Lower leg skin (tissue), 4 donors: ENCODE data around the gene GPR141. TPM values are rescaled to one million over a fixed set of nuclear protein-coding genes. Genes with fewer than 3 reads are reported as not detected.

Source experiments
- DNase-seq, 2 donors: peaks; one replicate each; pipeline ENCODE4 v3.0.0-alpha.2; 2019; ENCODE audit warnings: low spot score in 2 of 2
- H3K4me3 ChIP-seq: fragments of 200-600 bp; sonication (generic); 2 replicates; pipeline ENCODE4 v1.5.1; 2017; ENCODE audit warnings: mild to moderate bottlenecking, low read depth; ENCODE audit not compliant: poor library complexity, severe bottlenecking
- POLR2A ChIP-seq, 2 donors: fragments of 450-650 bp; IDR thresholded peaks; one replicate each; pipeline ENCODE4 v1.6.1; 2016 to 2017; ENCODE audit warnings: antibody characterized with exemption in 2 of 2, mild to moderate bottlenecking in 1 of 2, moderate library complexity in 1 of 2
- WGBS, 2 donors: methylation state at CpG; one replicate each; pipeline ENCODE4 v1.1.5; 2018; 5-methylcytosine and 5-hydroxymethylcytosine counted together
- intact Hi-C: fragments of 100-400 bp; cut with DNase I; formaldehyde crosslinking; loops from one replicate; pipeline ENCODE4 v1.15.0; 2023; ENCODE audit warnings: low total_unique reads
- total RNA-seq, 4 donors: library from RNA; depleted of rRNA; stranded (reverse); fragments of >200 nt; gene quantifications; one replicate each; pipeline ENCODE4 v1.1.0, GENCODE V29; 2016
- TF ChIP-seq, protein P1 (sequence below), 3 donors: fragments of 450-650 bp; IDR thresholded peaks; one replicate each; pipeline ENCODE4 v1.5.1; 2016; ENCODE audit warnings: antibody characterized with exemption in 3 of 3, mild to moderate bottlenecking in 3 of 3, moderate library complexity in 2 of 3

The GPR141 gene, protein sequence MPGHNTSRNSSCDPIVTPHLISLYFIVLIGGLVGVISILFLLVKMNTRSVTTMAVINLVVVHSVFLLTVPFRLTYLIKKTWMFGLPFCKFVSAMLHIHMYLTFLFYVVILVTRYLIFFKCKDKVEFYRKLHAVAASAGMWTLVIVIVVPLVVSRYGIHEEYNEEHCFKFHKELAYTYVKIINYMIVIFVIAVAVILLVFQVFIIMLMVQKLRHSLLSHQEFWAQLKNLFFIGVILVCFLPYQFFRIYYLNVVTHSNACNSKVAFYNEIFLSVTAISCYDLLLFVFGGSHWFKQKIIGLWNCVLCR
- total RNA-seq = 1 to 10 TPM in 1 of 4 donors, under 1 TPM in 2, not detected in 1; 0.39 to 1.6 (median 0.49) TPM

- intact Hi-C loops = no loop called here
- DNase-seq = no peak
- H3K4me3 ChIP-seq = no peak within 1 kb of the TSS
- TF ChIP-seq POLR2A (IDR thresholded peaks at IDR 0.05) = no peak
- TF ChIP-seq, protein P1, sequence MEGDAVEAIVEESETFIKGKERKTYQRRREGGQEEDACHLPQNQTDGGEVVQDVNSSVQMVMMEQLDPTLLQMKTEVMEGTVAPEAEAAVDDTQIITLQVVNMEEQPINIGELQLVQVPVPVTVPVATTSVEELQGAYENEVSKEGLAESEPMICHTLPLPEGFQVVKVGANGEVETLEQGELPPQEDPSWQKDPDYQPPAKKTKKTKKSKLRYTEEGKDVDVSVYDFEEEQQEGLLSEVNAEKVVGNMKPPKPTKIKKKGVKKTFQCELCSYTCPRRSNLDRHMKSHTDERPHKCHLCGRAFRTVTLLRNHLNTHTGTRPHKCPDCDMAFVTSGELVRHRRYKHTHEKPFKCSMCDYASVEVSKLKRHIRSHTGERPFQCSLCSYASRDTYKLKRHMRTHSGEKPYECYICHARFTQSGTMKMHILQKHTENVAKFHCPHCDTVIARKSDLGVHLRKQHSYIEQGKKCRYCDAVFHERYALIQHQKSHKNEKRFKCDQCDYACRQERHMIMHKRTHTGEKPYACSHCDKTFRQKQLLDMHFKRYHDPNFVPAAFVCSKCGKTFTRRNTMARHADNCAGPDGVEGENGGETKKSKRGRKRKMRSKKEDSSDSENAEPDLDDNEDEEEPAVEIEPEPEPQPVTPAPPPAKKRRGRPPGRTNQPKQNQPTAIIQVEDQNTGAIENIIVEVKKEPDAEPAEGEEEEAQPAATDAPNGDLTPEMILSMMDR (IDR thresholded peaks at IDR 0.05) = no peak
- 54 to 63% methylated on average over 2 of the region's 2 CpGs for WGBS, 2 donors
Measured at GRCh38 chr7:37683246-37684120, at the start of gene GPR141. TSS of gene GPR141 (plus strand) at chr7:37683766. CDS start at chr7:37740394, 56,628 bp downstream.

DNA sequence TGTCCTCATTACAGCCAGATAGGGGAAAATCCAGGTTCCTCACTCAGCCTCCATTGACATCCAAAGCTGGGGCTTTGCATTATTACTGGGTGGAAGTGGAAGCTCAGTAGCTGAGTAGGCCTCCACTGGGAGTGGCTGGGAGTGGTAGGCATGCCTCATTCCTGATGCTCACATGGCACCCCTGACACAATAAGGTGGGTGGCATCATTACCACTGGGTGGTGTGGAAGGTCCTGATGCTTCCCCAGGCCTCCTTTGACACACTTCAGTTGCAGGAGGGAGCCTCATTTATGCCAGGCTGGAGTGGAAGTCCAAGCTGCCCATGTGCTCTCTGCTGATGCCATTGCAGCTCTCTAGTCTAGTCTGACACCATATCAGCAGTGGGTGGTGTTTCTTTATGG, 48.2 kb upstream of the GPR141 start:
- TF ChIP-seq, protein P1 (IDR thresholded peaks at IDR 0.05) = no peak
- no peak for TF ChIP-seq POLR2A (IDR thresholded peaks at IDR 0.05)
- intact Hi-C loops = no loop called here
- no peak overlapping the region for H3K4me3 ChIP-seq
- no peak for DNase-seq

DNA sequence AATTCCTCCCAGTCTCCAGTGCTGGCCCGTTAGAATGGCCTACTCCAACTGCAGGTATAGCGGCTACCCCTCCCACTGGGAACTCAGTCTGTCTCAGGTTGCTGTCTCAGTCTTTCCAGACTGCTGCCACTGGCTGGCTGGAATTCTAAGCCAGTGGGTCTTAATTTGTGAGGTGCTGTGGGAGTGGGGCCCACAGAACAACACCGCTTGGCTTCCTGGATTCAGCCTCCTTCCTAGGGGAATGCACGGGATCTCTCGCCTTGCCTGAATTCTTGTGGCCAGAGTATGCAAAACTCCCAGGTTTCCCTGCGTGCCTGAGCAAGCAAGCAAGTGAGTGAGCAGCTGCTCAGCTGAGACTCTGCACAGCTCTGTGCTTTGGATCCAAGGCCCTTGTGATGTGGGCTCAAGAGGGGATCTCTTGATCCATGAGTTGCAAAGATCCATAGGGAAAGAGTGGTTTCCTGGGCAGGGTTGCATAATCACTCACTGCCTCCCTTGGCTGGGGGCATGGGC, 41.5 kb upstream of the GPR141 start:
- 64 to 73% methylated on average over 6 of the region's 6 CpGs for WGBS, 2 donors
- intact Hi-C loops = no loop called here
- no peak for DNase-seq
- TF ChIP-seq POLR2A (IDR thresholded peaks at IDR 0.05) = no peak
- TF ChIP-seq, protein P1 (IDR thresholded peaks at IDR 0.05) = no peak
- H3K4me3 ChIP-seq = no peak overlapping the region

DNA sequence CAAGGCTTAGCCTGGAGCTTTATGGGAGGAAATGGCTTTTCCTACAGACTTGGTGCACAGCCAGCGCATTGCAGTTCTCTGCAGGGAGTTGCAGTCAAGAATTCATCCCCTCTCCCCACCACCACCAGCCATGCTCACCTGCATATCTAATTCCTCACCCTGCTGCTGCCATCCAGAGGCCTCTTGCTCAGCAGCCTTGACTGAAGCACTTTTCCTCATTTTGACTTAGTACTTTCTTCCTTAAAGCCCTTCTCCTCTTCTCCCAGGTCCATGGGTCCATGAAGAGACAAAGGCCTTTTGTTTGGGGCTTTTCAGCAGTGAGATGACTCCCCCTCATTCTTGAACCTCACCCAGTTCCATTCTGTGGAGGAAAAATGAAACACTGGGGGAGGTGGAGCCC, 39.7 kb upstream of the GPR141 start:
- intact Hi-C loops = no loop called here
- TF ChIP-seq POLR2A (IDR thresholded peaks at IDR 0.05) = no peak
- TF ChIP-seq, protein P1 (IDR thresholded peaks at IDR 0.05) = no peak
- WGBS, 2 donors = 56 to 63% methylated on average over 1 of the region's 1 CpG
- H3K4me3 ChIP-seq = no peak overlapping the region
- no peak for DNase-seq

DNA sequence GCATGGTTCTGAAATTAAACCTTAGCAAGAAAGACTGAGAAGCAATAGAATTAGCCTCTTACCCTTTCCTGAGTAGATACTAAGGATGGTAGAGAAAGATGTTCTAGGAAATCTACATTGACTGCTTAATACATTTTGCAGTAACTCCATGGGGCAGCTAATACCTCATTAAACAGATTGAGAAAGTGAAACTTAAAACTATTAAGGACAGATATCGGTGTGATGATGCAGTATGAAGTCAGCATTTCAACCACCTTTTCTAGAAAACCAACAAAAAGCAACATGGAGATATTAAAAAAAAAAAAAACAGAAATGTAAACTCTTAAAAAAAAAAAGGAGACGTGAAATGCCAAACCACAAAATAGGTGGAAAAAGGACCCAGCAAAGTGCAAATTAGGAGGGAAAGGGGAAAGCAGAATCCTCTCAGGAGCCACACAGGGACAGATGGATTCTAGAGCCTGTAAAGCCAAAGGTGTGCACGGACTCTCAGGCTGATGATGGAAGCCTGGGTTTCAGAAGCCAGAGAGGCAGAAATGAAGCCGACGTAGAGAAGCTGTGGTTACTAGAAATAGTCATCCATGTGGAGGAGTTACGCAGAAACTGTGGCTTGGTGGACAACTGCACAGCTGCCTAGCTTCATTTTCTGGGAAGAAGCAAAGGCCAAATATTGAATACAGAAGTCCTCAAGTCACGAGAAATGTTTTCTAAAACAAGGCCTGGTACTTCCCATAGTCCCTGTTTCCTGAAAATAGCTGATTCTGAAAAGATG, 38.1 kb upstream of the GPR141 start:
- no peak for DNase-seq
- WGBS, 2 donors = 66 to 71% methylated on average over 7 of the region's 7 CpGs
- TF ChIP-seq, protein P1 (IDR thresholded peaks at IDR 0.05) = no peak
- no peak for TF ChIP-seq POLR2A (IDR thresholded peaks at IDR 0.05)

More for the DNA sequence above, 38.1 kb upstream of the GPR141 start:
- intact Hi-C loops = no loop called here
- no peak overlapping the region for H3K4me3 ChIP-seq
